Retina (tissue), 1 donor: ENCODE data around the gene MCF2L2.
A peak's percentile ranks its signal among the peaks of the same experiment; 100 is the strongest.
"Not testable (repeated sequence)": the region's sequence is repeated elsewhere in the genome, so short reads cannot be mapped to it uniquely, and the experiment has no call there.

ENCODE experiments used
- DNase-seq: peaks from one replicate; pipeline ENCODE4 v3.0.0-alpha.2; 2016

MCF2L2 gene

GRCh38 chr3:183193762-183194689 is 234.4 kb downstream of the MCF2L2 start:
- no peak for DNase-seq

- DNase-seq: no peak
Observed at GRCh38 chr3:183192650-183193300, 235.6 kb downstream of the MCF2L2 start.

- DNase-seq: no peak
Observed at GRCh38 chr3:183189641-183190040, 238.8 kb downstream of the MCF2L2 start.

DNA sequence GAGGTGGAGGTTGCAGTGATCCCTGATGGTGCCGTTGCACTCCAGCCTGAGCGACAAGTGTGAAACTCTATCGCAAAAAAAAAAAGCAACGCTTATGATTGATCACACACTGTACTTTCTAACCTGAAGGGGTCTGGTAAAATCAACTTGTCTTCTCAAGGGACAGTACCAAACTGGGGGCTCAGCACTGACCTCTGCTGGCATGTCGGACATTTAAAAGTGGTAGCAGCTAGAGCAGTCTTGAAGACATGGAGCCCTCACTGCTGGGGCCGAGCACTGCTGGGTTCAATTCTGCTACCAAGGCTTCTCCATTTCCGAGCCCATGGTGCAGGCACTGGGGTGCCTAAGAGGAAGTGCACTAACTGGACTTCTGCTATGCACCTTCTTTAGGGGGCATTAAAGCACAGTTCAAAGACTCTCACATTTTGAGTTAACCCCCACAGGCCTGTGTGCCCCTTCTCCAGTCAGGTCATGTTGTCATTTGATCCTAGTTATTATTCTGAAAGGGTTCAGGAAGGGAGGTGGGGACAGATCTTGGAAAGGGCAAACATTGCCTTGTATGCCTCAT is 239.4 kb downstream of the MCF2L2 start:
- DNase-seq: peak; percentile 25

DNA sequence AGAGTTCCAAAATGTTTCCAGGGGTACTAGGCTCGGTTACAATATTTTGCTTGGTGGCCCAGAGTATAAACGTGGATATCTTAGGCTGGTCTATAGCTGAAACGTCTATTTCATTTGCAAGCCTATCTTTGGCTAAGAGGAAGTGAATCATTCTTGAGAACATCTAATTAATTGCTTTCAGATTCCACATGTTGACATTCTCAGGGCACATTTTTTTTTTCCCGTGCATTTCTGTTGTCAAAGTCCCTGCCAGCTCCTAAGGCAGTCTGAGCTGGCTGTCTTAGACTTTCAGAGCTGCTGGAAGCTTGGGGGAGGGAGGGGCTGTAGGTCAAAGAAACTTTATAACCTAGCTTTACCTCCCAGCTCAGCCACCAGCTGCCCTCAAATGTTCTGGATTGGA is 242.7 kb downstream of the MCF2L2 start:
- no peak for DNase-seq

DNA sequence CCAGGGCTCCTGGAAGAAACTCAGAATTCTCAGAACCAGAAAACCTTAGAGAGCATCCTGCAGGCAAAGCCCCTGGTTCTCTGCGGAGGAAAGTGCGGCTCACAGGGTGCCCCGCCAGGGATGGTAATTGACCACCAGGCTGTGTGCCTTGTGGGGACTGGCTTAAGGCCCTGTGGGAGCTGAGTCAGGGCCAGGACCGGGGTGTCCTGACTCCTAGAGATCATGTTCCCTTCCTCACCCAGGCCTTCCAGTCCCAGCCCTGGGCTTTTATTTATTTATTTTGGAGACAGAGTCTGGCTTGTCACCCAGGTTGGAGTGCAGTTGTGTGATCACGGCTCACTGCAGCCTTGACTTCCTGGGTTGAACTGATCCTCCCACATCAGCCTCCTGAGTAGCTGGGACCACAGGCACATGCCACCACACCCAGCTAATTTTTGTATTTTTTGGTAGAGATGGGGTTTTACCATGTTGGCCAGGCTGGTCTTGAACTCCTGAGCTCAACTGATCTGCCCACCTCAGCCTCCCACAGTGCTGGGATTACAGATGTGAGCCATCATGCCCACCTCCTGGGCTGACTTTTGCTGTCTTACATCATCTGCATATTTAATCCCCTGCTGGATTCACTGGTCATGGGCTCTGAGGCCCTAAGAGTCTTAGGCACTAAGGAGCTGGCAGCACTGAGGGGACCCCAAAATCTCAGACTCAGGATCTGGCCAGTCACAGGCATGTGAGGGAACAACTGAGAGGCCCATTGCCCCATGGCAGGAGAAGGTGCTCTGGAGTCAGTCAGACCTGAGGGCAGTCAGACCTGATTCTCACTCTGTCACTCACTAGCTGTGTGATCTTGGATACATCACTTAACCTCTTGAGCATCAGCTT is 245.4 kb downstream of the MCF2L2 start:
- no peak for DNase-seq

- no peak for DNase-seq
Observed at GRCh38 chr3:183182073-183182472, 246.3 kb downstream of the MCF2L2 start.

DNA sequence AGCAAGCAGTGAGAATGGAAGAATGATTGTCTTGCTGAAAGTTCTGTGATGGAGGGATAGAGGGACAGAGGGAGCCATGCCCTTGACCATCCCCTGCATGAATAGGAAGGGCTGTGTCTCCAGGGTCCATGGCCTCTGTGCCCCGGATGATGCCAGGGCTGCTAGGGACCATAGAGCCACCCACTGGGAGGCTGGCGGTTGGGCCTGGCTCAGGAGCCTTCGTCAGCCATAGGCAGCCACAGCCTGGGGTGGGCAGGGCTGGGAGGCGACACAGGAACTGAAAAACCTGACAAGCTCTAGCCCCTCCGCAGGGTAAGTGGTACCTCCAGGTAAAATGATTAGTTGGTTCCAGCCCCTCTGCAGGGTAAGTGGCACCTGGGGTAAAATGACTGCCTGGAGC is 246.8 kb downstream of the MCF2L2 start:
- DNase-seq: no peak

DNA sequence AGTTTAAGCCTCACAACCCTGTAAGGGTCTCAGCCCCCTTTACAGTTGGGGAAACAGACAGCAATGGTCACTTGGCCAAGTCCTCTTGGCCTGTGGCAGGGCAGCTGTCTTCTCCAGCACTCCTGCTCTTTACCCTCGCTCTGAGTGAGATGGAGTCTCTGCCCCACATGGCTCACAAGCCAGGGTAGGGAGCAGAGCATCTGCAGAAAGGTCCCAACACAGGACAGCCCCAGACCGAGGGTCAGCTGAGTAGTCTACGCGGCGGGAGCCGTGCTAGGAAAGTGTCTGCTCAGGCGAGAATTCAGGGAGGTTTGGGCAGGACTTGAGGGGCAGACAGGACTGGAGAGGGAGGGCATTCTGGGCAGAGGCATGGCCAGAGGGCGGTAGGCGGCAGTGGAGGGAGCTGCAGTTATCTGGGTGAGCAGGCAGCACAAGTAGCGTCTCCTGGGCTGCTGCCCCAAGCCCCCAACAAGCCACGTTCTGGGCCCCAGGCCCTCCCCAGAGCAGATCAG is 247.6 kb downstream of the MCF2L2 start:
- no peak for DNase-seq

DNA sequence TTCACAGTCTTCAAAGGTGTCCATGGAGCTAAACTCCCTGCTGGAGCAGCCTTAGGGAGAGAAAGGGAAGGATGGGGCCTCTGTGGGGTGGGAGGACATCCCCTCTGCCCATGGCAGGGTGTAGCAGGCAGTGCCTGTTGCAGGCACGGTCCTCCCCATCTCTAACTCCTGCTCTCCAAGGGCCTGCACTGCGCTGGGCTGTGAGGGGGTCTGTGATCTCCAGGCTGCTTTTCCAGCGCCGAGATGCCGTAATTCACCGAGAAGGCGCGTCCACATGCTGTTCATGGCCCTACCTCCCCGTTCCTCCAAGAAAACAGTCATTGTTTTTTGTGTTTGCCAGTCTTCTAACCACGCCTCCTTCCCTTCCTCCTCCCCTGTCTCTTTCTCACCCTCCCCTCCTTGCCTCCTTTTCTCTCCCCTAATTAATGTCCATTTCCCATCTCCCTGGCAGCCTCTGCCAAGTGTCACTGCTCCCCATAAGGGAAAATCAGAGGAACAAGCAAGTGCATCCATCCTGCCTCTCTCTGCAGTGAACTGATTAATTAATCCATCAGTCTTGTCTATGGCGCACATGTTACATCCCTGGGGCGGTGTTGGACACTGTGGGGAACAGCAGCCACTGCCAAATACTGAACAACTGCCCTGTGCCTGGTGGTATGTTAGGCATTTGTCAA is 248.2 kb downstream of the MCF2L2 start:
- DNase-seq: peak; percentile 76

DNA sequence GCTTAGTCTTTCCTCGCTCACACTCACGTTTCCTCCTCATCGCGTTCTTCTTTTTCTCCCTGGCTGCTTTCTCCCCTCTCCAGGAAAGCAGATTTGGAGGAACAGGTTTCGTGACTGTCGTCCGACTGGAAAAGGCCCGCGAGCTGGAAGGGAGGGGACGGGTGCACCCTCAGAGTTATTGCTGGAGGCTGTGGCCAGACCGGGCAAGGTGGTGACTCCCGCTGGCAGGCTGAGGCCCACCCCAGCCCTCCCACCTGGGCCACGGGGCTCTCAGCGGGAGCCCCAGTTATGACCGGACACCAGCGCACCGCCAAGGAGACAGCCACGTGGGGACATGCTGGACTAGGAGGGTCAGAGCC is 248.9 kb downstream of the MCF2L2 start:
- not testable (repeated sequence) for DNase-seq

DNA sequence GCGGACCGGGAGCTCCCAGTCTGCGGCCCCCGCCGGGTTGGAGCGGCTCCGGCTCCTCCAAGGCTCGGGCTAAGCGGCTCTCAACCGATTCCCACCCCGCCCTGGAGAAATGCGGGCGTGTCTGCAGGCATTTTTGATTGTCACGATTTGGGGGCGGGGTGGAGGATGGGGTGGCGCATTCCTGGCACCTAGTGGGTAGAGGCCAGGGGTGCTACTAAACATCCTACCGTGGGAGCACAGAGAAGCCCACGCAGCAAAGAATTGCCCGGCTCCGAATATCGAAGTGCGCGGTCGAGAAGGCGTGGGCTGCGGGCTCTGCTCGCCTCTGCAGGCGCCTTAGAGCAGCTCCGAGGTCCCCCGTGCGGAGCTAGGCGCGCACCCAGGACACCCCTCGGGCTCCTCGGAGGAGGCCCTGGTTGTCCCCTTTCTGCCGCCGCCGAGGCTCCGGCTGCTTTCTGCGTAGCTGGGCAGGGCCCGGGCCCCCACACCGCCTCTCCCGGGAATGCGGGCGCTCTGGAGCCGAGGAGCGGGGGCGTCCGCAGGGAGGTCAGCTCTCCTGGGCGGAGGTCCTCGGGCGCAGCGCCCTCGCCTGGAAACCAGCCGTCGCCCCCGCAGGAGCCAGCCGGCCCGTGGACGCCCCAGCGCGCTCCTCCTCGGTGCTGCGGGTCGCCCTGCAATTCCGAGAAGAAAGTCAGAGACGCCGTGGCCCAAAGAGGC is 249.4 kb downstream of the MCF2L2 start:
- DNase-seq: peak; percentile 84

GRCh38 chr3:183178512-183178832 is 249.9 kb downstream of the MCF2L2 start:
- no peak for DNase-seq

DNA sequence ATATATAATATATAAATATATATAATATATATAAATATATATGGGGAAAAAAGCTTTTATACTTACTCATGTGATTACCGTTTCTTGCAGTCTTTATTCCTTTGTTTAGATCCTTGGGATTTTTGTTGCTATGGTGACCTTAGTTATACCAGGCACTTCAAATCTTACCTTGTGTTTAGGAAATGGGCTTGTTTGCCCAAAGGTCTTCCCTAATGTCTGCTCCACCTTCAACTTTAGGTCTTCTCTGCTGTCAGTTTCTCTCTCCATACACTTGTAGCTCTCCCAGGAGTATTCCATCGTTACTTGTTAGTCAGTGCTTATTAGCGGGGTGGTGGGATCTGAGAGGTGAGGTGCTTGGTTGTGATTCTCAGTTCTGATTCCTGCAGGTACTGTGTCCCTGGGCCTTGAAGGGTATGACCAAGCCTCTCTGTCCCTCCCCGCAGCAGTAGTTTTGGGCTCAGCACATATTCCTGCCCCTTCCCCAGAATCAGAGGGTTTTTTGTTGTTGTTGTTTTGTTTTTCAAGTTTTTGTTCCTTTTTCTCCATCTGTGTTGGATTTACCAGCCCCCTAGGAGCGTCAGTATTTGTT is 256.3 kb downstream of the MCF2L2 start:
- DNase-seq: no peak

DNA sequence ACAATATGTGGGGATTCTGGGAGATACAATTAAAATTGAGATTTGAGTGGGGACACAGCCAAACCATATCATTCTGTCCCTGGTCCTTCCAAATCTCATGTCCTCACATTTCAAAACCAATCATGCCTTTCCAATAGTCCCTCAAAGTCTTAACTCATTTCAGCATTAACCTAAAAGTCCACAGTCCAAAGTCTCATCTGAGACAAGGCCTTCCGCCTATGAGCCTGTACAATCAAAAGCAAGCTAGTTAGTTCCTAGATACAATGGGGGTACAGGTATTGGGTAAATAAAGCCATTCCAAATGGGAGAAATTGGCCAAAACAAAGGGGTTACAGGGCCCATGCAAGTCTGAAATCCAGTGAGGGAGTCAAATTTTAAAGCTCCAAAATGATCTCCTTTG is 260.4 kb downstream of the MCF2L2 start:
- not testable (repeated sequence) for DNase-seq

DNA sequence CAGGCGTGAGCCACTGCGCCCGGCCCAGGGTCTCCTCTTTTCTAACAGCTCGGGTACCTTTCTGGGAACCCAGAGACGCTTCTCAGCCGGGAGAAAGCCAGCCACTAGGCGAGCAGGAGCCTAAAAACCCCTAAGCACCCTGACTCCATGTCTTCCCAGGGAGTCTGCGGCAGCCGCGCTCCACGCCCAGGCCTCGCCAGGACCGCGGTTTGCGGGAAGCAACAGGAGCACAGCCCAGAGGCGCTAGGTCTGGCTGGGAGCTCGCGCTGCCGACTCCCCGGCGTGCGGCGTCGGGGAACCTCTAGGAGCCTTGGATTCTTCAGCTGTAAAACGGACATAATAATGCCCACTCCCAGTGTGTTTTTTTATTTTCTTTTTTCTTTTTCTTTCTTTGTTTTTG is 264.9 kb downstream of the MCF2L2 start:
- no peak for DNase-seq

- peak; percentile 42 for DNase-seq
Observed at GRCh38 chr3:183161552-183162336, 266.7 kb downstream of the MCF2L2 start.

- DNase-seq: no peak
Observed at GRCh38 chr3:183160616-183161015, 267.8 kb downstream of the MCF2L2 start.

GRCh38 chr3:183159333-183159732 is 269.1 kb downstream of the MCF2L2 start:
- no peak for DNase-seq

- no peak for DNase-seq
Observed at GRCh38 chr3:183158551-183159006, 269.8 kb downstream of the MCF2L2 start.
